Measurements from ENCODE around the gene TRAK1.
A peak's percentile ranks its signal among the peaks of the same experiment; 100 is the strongest.

The TRAK1 gene

DNA sequence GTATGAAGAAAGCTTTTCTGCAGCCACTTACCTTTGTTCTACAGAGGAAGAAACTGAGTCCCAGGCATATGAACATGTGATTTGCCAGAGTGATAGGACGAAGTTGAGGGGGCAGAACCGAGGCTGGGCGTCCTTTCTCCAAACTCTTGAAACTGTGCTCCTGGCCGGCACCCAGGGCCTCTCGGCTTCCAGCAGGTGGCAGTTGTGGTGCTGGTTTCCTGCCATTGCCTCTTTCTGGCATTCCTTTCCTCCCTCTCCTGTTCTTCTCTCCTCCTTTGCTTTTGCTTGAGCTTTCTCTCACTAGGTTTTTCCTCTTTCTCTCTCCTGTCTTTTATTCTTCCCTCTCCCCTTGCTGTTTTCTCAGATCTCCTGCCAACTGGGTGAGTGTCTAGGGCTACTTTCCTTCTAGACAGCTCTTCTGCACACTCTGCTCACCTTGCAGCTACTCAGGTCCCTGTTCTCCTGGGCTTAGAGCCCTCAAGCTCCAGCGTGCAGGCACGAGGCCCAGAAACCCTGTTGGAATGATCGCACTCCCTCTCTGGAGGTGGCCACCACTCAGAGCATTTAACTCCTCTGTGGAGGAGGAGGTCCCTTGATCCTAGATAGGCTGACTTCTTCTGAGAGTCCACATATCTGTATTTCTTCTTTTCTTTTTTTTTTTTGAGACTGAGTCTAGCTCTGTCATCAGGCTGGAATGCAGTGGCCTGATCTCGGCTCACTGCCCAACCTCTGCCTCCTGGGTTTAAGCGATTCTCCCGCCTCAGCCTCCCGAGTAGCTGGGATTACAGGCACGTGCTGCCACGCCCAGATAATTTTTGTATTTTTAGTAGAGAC is 26.2 kb downstream of the TRAK1 start:
- H3K4me1 ChIP-seq (ENCODE audit: control insufficient read depth in 1 of 2, insufficient read depth in 1 of 2, low read depth in 1 of 2, low read length in 1 of 2) = peaks cover 34 to 44% of the 10 kb centered on the region in 2 experiments
- TF ChIP-seq, protein P1, sequence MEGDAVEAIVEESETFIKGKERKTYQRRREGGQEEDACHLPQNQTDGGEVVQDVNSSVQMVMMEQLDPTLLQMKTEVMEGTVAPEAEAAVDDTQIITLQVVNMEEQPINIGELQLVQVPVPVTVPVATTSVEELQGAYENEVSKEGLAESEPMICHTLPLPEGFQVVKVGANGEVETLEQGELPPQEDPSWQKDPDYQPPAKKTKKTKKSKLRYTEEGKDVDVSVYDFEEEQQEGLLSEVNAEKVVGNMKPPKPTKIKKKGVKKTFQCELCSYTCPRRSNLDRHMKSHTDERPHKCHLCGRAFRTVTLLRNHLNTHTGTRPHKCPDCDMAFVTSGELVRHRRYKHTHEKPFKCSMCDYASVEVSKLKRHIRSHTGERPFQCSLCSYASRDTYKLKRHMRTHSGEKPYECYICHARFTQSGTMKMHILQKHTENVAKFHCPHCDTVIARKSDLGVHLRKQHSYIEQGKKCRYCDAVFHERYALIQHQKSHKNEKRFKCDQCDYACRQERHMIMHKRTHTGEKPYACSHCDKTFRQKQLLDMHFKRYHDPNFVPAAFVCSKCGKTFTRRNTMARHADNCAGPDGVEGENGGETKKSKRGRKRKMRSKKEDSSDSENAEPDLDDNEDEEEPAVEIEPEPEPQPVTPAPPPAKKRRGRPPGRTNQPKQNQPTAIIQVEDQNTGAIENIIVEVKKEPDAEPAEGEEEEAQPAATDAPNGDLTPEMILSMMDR (IDR thresholded peaks at IDR 0.05) = no peak

DNA sequence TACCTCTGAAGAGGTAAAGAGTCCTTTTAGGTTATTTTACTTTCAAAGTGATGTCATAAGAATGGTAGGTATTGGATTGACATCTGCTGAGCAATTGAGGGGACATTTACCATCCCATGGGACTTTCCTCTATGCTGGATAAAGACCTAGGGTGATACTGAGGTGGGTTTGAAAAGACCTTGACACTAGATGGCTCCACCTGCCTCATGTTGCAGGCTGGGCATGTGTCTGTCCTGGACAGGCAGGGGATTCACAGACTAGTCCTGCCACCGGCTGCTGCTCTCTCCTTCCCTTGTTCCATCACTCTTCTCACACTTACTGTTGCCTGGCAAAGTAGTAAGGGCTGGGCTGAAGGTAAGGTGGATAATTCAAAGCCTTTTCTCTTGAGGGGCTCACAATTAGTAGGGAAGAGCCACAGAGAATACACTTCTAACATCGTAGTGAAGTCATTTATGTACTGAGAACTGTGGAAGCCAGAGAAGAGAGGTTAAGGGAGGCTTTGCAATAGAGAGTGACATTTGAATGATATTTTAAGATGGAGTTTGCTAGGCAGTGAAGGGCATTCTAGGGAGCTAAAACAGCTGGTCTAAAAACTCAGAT is 27.7 kb downstream of the TRAK1 start:
- Histone ChIP-seq H3K27ac (peak overlapping the region; percentile 63), H3K27me3 (no peaks in the 10 kb centered on the region), H3K4me1 (ENCODE audit: control insufficient read depth in 1 of 2, insufficient read depth in 1 of 2, low read depth in 1 of 2, low read length in 1 of 2) (peaks cover 31 to 33% of the 10 kb centered on the region in 2 experiments), H3K4me3 (ENCODE audit: low read depth in 1 of 2, low read length in 1 of 2) (no peak overlapping the region), H3K36me3 (no peaks in the 10 kb centered on the region), H3K9me3 (no peaks in the 10 kb centered on the region)
- TF ChIP-seq, protein P1 (IDR thresholded peaks at IDR 0.05) = no peak

More for the DNA sequence above, 26.2 kb downstream of the TRAK1 start:
- Histone ChIP-seq H3K9me3 (no peaks in the 10 kb centered on the region), H3K27ac (no peak overlapping the region), H3K27me3 (no peaks in the 10 kb centered on the region), H3K4me3 (ENCODE audit: low read depth in 1 of 2, low read length in 1 of 2) (no peak overlapping the region), H3K36me3 (no peaks in the 10 kb centered on the region)

DNA sequence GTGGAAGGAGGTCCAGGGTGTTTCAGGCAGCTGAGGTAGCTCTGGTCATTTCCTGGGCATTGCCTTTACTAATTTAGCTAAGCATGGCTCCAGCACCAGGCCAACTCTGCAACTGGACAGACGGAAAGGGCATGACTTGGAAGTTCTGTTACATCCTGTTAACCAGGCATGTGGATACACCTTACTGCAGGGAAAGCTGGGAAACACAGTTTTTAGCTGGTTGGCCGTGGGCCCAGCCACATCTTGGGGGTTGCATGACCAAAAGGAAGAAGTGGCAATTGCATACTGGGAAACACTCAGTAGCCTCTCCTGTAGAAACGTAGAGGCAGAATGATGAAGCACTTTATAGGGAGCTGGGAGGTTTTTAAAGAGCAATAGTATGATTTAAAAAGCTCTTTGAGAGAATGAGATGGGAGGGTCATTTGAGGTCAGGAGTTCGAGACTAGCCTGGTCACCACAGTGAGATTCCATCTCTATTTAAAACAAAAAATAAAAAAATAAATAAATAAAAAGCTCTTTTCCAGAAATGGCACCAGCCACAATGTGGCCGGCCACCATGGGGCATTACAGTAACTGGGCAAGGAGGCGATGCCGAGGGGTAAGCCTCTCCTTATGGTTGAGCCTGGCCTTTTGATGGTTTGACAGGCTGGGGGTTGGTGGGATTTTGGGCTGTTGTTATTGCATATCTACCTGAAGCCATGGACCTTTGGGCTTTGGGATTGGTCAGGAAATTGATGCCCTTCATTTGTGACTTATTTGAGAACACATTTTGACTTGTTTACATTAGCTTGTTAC is 28.6 kb downstream of the TRAK1 start:
- Histone ChIP-seq H3K36me3 (no peaks in the 10 kb centered on the region), H3K27me3 (no peaks in the 10 kb centered on the region), H3K27ac (peak overlapping the region; percentile 63), H3K4me3 (ENCODE audit: low read depth in 1 of 2, low read length in 1 of 2) (no peak overlapping the region), H3K4me1 (ENCODE audit: control insufficient read depth in 1 of 2, insufficient read depth in 1 of 2, low read depth in 1 of 2, low read length in 1 of 2) (peaks cover 22 to 24% of the 10 kb centered on the region in 2 experiments), H3K9me3 (no peaks in the 10 kb centered on the region)
- TF ChIP-seq, protein P1 (IDR thresholded peaks at IDR 0.05) = no peak

DNA sequence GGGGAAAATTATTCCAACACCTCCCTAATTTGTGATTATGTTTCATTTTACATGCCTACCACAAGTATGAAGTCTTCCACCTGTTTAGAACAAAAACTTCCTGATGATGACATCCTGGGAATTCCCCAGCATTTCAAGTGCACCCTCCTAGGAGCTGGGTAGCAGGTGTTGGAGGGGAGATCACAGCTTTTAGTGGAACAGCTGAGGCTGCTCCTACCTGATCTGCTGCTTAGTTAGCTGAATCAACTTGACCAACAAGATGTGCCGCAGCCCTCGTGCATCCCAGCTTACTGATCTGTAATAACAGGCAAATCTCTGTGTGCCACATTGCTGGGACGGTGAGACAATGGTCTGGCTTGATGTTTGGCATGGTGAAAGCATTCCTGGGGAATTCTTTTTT is 29.7 kb downstream of the TRAK1 start:
- H3K4me1 ChIP-seq (ENCODE audit: control insufficient read depth in 1 of 2, insufficient read depth in 1 of 2, low read depth in 1 of 2, low read length in 1 of 2) = peaks cover 11 to 15% of the 10 kb centered on the region in 2 experiments
- TF ChIP-seq, protein P1 (IDR thresholded peaks at IDR 0.05) = no peak
- no peak overlapping the region for H3K27ac ChIP-seq
- H3K27me3 ChIP-seq = no peaks in the 10 kb centered on the region
- H3K36me3 ChIP-seq = peaks cover 5% of the 10 kb centered on the region
- no peaks in the 10 kb centered on the region for H3K9me3 ChIP-seq
- H3K4me3 ChIP-seq (ENCODE audit: low read depth in 1 of 2, low read length in 1 of 2) = no peak overlapping the region

DNA sequence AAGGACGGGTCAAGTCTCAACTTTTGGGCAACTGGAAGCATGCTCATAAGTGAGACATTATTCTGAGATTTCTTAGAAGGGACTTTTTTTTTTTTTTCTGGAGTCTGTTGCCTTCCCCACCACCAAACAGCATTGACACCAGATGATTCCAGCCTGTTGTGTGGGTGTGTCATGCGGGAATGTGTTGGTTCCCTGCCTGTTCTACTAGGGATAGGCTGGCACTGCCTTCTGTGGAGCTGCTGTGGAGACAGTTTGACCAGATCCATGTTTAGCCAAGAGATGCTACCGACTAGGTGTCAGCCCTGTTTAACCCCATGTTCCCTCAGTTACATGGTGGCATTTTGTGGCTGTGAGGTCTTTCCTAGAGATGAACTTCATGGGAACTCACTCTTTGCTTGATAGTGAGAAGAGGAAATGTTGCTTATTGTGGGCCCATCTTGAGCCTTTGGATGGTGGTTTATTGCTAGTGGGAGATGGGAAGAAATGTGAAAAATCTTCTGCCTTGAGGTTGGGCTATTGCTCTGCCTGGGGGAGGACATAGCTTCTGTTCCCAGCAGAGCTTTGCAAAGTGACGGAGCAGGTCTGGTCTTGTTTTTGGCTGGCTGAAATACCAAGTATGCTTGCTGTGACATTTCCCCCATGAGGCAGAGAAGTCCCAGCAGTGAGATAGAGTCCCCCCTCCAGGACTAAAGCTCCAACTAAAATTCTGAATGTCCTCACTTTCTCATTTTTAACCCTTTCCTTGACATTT is 31.3 kb downstream of the TRAK1 start:
- Histone ChIP-seq H3K4me3 (ENCODE audit: low read depth in 1 of 2, low read length in 1 of 2) (no peak overlapping the region), H3K4me1 (ENCODE audit: control insufficient read depth in 1 of 2, insufficient read depth in 1 of 2, low read depth in 1 of 2, low read length in 1 of 2) (peaks cover 11 to 15% of the 10 kb centered on the region in 2 experiments), H3K27ac (no peak overlapping the region), H3K36me3 (peaks cover 6% of the 10 kb centered on the region), H3K27me3 (no peaks in the 10 kb centered on the region), H3K9me3 (no peaks in the 10 kb centered on the region)
- TF ChIP-seq, protein P1 (IDR thresholded peaks at IDR 0.05) = no peak
